ENCODE measurements around the gene PTPRU.

- TF ChIP-seq POLR2A (IDR thresholded peaks at IDR 0.05; ENCODE audit: borderline replicate concordance, extremely low read depth, insufficient read depth, insufficient read length) (no peak), CEBPB (IDR thresholded peaks at IDR 0.05; ENCODE audit: low read depth) (no peak), POLR2AphosphoS5 (IDR thresholded peaks at IDR 0.05; ENCODE audit: low read depth, low read length) (no peak), EZH2phosphoT487 (IDR thresholded peaks at IDR 0.05; ENCODE audit: borderline replicate concordance) (no peak), EZH2 (IDR thresholded peaks at IDR 0.05) (no peak), TCF7L2 (IDR thresholded peaks at IDR 0.05; ENCODE audit: borderline replicate concordance, extremely low read depth, insufficient read depth, insufficient read length) (no peak), ZNF274 (IDR thresholded peaks at IDR 0.05; ENCODE audit: low read depth, low read length) (no peak), JUND (IDR thresholded peaks at IDR 0.05) (no peak), FOSL1 (IDR thresholded peaks at IDR 0.05; ENCODE audit: low read depth) (no peak)
- TF ChIP-seq, protein P1, sequence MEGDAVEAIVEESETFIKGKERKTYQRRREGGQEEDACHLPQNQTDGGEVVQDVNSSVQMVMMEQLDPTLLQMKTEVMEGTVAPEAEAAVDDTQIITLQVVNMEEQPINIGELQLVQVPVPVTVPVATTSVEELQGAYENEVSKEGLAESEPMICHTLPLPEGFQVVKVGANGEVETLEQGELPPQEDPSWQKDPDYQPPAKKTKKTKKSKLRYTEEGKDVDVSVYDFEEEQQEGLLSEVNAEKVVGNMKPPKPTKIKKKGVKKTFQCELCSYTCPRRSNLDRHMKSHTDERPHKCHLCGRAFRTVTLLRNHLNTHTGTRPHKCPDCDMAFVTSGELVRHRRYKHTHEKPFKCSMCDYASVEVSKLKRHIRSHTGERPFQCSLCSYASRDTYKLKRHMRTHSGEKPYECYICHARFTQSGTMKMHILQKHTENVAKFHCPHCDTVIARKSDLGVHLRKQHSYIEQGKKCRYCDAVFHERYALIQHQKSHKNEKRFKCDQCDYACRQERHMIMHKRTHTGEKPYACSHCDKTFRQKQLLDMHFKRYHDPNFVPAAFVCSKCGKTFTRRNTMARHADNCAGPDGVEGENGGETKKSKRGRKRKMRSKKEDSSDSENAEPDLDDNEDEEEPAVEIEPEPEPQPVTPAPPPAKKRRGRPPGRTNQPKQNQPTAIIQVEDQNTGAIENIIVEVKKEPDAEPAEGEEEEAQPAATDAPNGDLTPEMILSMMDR (IDR thresholded peaks at IDR 0.05 in 2 of 3, conservative IDR thresholded peaks at IDR 0.05 in 1 of 3; ENCODE audit: borderline replicate concordance in 1 of 3, insufficient read depth in 1 of 3, low read depth in 2 of 3, low read length in 2 of 3): no peak
- TF ChIP-seq, protein P2, sequence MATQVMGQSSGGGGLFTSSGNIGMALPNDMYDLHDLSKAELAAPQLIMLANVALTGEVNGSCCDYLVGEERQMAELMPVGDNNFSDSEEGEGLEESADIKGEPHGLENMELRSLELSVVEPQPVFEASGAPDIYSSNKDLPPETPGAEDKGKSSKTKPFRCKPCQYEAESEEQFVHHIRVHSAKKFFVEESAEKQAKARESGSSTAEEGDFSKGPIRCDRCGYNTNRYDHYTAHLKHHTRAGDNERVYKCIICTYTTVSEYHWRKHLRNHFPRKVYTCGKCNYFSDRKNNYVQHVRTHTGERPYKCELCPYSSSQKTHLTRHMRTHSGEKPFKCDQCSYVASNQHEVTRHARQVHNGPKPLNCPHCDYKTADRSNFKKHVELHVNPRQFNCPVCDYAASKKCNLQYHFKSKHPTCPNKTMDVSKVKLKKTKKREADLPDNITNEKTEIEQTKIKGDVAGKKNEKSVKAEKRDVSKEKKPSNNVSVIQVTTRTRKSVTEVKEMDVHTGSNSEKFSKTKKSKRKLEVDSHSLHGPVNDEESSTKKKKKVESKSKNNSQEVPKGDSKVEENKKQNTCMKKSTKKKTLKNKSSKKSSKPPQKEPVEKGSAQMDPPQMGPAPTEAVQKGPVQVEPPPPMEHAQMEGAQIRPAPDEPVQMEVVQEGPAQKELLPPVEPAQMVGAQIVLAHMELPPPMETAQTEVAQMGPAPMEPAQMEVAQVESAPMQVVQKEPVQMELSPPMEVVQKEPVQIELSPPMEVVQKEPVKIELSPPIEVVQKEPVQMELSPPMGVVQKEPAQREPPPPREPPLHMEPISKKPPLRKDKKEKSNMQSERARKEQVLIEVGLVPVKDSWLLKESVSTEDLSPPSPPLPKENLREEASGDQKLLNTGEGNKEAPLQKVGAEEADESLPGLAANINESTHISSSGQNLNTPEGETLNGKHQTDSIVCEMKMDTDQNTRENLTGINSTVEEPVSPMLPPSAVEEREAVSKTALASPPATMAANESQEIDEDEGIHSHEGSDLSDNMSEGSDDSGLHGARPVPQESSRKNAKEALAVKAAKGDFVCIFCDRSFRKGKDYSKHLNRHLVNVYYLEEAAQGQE (IDR thresholded peaks at IDR 0.05; ENCODE audit: low read depth): no peak
- TF ChIP-seq, protein P3, sequence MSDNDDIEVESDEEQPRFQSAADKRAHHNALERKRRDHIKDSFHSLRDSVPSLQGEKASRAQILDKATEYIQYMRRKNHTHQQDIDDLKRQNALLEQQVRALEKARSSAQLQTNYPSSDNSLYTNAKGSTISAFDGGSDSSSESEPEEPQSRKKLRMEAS (IDR thresholded peaks at IDR 0.05): no peak
Measured at GRCh38 chr1:29266912-29267311, 30.6 kb downstream of the PTPRU start.
